Vagina (tissue), 2 donors: Measurements from ENCODE around the gene DENND2A.

ENCODE experiments used
- CTCF ChIP-seq, 3 experiments: fragments of 450-650 bp in 2 of 3; fragments of 200-600 bp in 1 of 3; sonication (generic) in 1 of 3; IDR thresholded peaks; one replicate each; pipeline ENCODE4 v1.5.1; 2017 to 2019; ENCODE audit warnings: antibody characterized with exemption in 3 of 3, mild to moderate bottlenecking in 2 of 3, moderate library complexity in 2 of 3
- POLR2A ChIP-seq, 2 donors: fragments of 450-650 bp; IDR thresholded peaks; one replicate each; pipeline ENCODE4 v1.6.1; 2017; ENCODE audit warnings: antibody characterized with exemption in 2 of 2, mild to moderate bottlenecking in 2 of 2, moderate library complexity in 2 of 2
- POLR2AphosphoS5 ChIP-seq, 2 donors: sonication (generic); formaldehyde crosslinking; IDR thresholded peaks; one replicate each; pipeline ENCODE4 v1.9.0; 2017; ENCODE audit warnings: antibody characterized with exemption in 2 of 2, mild to moderate bottlenecking in 2 of 2, low read depth in 1 of 2; ENCODE audit not compliant: insufficient read depth in 1 of 2

DNA sequence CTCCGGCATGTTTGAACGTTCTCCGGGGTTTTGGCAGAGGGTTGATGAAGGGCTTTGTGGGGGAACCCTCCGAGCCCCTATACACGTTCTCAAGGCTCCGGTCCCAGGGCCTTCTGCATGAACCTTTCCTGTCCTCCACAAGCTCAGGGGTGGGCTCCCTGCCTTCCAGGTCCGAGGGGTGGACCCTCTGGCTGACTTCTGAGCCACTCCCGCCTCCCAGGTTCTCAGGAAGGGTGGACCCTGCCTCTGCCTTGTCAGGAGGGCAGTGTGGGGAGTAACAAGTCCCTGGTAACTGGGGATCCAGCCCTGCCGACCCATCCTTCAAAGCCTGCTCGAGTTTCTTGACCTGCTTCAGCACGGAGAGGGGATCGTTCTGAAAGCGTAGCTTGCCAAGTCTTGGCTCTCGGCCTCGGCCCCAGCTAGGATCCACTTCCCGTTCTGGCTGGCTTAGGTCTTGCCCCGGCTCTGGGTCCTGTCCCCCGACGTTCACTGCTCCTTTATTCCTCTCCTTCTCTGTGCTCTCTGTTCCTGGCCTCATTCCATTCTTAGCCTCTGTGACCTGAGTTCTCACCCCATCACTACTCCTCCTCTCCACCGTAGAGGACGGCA lies 38.9 kb downstream of the DENND2A start:
- no peak for TF ChIP-seq POLR2A (IDR thresholded peaks at IDR 0.05)
- no peak for TF ChIP-seq CTCF (IDR thresholded peaks at IDR 0.05)
- TF ChIP-seq POLR2AphosphoS5 (IDR thresholded peaks at IDR 0.05; ENCODE audit: insufficient read depth in 1 of 2, low read depth in 1 of 2): no peak
